ENCODE results near the gene TSHZ2. TPM values are rescaled to one million over a fixed set of nuclear protein-coding genes. Genes with fewer than 3 reads are reported as not detected.

TSHZ2 gene
- polyA plus RNA-seq, 1 donor from 2014 or later = 4.6 TPM

DNA sequence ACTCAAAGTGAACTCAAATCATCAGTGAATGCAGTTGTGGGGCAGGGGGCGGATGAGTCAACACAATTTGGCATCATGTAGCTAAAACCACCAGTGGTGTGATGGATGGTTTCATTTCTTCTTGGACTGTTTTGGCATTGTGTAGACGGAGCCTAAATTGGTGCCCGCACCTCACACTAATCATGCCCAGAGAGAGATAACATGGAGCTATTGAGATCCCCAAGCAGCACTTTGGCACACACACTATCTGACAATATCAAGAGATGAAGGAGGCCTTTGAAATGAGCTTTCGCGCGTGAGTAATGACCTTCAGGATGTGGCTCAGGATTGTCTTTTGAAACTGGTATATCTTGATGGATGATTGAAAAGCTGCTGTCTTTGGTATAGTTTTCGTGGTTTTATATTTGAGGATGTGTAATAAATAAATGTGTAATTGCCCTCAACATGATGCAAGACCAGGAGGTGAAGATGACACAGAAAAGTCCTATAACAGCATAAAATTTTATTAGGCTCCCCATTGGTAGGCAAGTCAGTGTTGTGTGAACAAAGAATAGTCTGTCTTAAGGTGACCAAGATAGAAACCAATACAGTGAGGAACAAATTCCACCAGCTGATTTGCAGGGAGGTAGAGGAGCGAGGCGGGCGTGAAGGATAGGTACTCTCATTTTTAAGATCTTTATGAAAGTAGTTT is 174.2 kb downstream of the TSHZ2 start:
- Histone ChIP-seq H3K9me3 (ENCODE audit: low read length) (no peaks in the 10 kb centered on the region), H3K36me3 (ENCODE audit: insufficient read depth, low read length) (no peaks in the 10 kb centered on the region), H3K4me3 (ENCODE audit: low read length) (no peak overlapping the region), H2AFZ (ENCODE audit: low read depth, low read length) (no peak overlapping the region), H3F3A (ENCODE audit: insufficient read depth, low read length, poor library complexity, severe bottlenecking) (no peaks in the 10 kb centered on the region), H4K20me1 (ENCODE audit: insufficient read depth) (no peaks in the 10 kb centered on the region), H3K9ac (ENCODE audit: low read length) (no peak overlapping the region), H3K27me3 (ENCODE audit: insufficient read depth, low read depth, low read length) (no peaks in the 10 kb centered on the region), H3K4me2 (ENCODE audit: low read length) (no peak overlapping the region), H3K79me2 (replicated peaks; ENCODE audit: insufficient read depth, low read length) (no peaks in the 10 kb centered on the region), H3K27ac (ENCODE audit: low read length) (no peak overlapping the region), H3K9me2 (ENCODE audit: insufficient read depth, low read length) (no peaks in the 10 kb centered on the region)
- TF ChIP-seq EZH2 (IDR thresholded peaks at IDR 0.05; ENCODE audit: borderline replicate concordance, insufficient read depth, low read length, poor library complexity, severe bottlenecking) (no peak), REST (IDR thresholded peaks at IDR 0.05; ENCODE audit: borderline replicate concordance) (no peak), POLR2AphosphoS5 (IDR thresholded peaks at IDR 0.05) (no peak), TAF1 (IDR thresholded peaks at IDR 0.05; ENCODE audit: low read depth) (no peak), RAD21 (conservative IDR thresholded peaks at IDR 0.05) (no peak), MXI1 (conservative IDR thresholded peaks at IDR 0.05; ENCODE audit: poor library complexity, severe bottlenecking) (no peak), EP300 (conservative IDR thresholded peaks at IDR 0.05; ENCODE audit: poor library complexity, severe bottlenecking) (no peak), SMC3 (conservative IDR thresholded peaks at IDR 0.05; ENCODE audit: poor library complexity) (no peak)
- TF ChIP-seq, protein P1, sequence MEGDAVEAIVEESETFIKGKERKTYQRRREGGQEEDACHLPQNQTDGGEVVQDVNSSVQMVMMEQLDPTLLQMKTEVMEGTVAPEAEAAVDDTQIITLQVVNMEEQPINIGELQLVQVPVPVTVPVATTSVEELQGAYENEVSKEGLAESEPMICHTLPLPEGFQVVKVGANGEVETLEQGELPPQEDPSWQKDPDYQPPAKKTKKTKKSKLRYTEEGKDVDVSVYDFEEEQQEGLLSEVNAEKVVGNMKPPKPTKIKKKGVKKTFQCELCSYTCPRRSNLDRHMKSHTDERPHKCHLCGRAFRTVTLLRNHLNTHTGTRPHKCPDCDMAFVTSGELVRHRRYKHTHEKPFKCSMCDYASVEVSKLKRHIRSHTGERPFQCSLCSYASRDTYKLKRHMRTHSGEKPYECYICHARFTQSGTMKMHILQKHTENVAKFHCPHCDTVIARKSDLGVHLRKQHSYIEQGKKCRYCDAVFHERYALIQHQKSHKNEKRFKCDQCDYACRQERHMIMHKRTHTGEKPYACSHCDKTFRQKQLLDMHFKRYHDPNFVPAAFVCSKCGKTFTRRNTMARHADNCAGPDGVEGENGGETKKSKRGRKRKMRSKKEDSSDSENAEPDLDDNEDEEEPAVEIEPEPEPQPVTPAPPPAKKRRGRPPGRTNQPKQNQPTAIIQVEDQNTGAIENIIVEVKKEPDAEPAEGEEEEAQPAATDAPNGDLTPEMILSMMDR (IDR thresholded peaks at IDR 0.05; ENCODE audit: poor library complexity, severe bottlenecking) = no peak

DNA sequence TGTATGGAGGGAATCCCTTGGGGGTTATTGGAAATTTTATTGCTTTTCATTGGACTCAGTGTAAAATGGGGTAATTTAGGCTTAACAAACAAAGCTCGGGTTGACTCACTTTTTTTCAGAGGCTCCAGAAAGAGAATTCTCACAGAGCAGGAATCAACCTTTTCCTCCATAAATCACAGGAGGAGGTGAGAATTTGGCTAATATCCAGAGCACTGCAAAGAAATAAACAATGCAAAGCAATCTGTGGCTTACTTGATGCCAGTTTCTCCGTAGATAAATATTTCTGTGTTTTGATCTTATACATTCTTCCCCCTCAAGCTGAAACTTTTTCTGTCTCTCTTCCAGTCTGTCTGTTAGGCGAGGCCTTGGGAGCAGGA is 176.6 kb downstream of the TSHZ2 start:
- Histone ChIP-seq H4K20me1 (ENCODE audit: insufficient read depth) (no peaks in the 10 kb centered on the region), H3K27me3 (ENCODE audit: insufficient read depth, low read depth, low read length) (no peaks in the 10 kb centered on the region), H3K79me2 (replicated peaks; ENCODE audit: insufficient read depth, low read length) (no peaks in the 10 kb centered on the region), H3K9me2 (ENCODE audit: insufficient read depth, low read length) (no peaks in the 10 kb centered on the region), H3K9me3 (ENCODE audit: low read length) (no peaks in the 10 kb centered on the region), H3K27ac (ENCODE audit: low read length) (no peak overlapping the region), H3K4me3 (ENCODE audit: low read length) (no peak overlapping the region), H3K36me3 (ENCODE audit: insufficient read depth, low read length) (no peaks in the 10 kb centered on the region), H3K4me2 (ENCODE audit: low read length) (no peak overlapping the region), H3F3A (ENCODE audit: insufficient read depth, low read length, poor library complexity, severe bottlenecking) (no peaks in the 10 kb centered on the region), H2AFZ (ENCODE audit: low read depth, low read length) (no peak overlapping the region), H3K9ac (ENCODE audit: low read length) (no peak overlapping the region)
- TF ChIP-seq POLR2AphosphoS5 (IDR thresholded peaks at IDR 0.05) (no peak), SMC3 (conservative IDR thresholded peaks at IDR 0.05; ENCODE audit: poor library complexity) (no peak), REST (IDR thresholded peaks at IDR 0.05; ENCODE audit: borderline replicate concordance) (no peak), RAD21 (conservative IDR thresholded peaks at IDR 0.05) (no peak), EP300 (conservative IDR thresholded peaks at IDR 0.05; ENCODE audit: poor library complexity, severe bottlenecking) (no peak), MXI1 (conservative IDR thresholded peaks at IDR 0.05; ENCODE audit: poor library complexity, severe bottlenecking) (no peak), EZH2 (IDR thresholded peaks at IDR 0.05; ENCODE audit: borderline replicate concordance, insufficient read depth, low read length, poor library complexity, severe bottlenecking) (no peak), TAF1 (IDR thresholded peaks at IDR 0.05; ENCODE audit: low read depth) (no peak)
- TF ChIP-seq, protein P1 (IDR thresholded peaks at IDR 0.05; ENCODE audit: poor library complexity, severe bottlenecking) = no peak
